Keratinocyte (primary cell): ENCODE data around the gene SIDT1.

Experiments
- CTCF ChIP-seq, 3 experiments: IDR thresholded peaks in 1 of 3; conservative IDR thresholded peaks in 1 of 3; optimal IDR thresholded peaks in 1 of 3; 2 replicates in 2 of 3; 3 replicates in 1 of 3; pipeline versions ENCODE3 to v1.5.1; 2011; ENCODE audit warnings: low read length in 3 of 3, mild to moderate bottlenecking in 3 of 3, moderate library complexity in 2 of 3, control low read depth in 1 of 3, inconsistent platforms in 1 of 3; ENCODE audit not compliant: insufficient read depth in 2 of 3; ENCODE audit errors: extremely low read depth in 1 of 3
- EZH2 ChIP-seq: IDR thresholded peaks from one replicate; pipeline ENCODE4 v1.6.1; 2012; ENCODE audit warnings: inconsistent platforms, mild to moderate bottlenecking, low read length, moderate library complexity

GRCh38 chr3:113571360-113571759, 39.0 kb downstream of the SIDT1 start:
- TF ChIP-seq CTCF (optimal IDR thresholded peaks at IDR 0.05 in 1 of 3, IDR thresholded peaks at IDR 0.05 in 1 of 3, conservative IDR thresholded peaks at IDR 0.05 in 1 of 3; ENCODE audit: extremely low read depth in 1 of 3, insufficient read depth in 2 of 3, low read length in 3 of 3) (no peak), EZH2 (no peak)
